ENCODE results near the gene ALG9. TPM values are rescaled to one million over a fixed set of nuclear protein-coding genes. Genes with fewer than 3 reads are reported as not detected.

The ALG9 gene
- total RNA-seq, 1 experiment from 2014 or later: 19.7 TPM

- TF ChIP-seq CTCF (IDR thresholded peaks at IDR 0.05): no peak
- no peak for TF ChIP-seq IRF2 (CRISPR knock-in tag; IDR thresholded peaks at IDR 0.05; ENCODE audit: borderline replicate concordance, low read depth)
- no peak for TF ChIP-seq TEAD4 (CRISPR knock-in tag; IDR thresholded peaks at IDR 0.05)
- peak; percentile 25; the same call in 1 of the 2 replicates for TF ChIP-seq MYBL2 (CRISPR knock-in tag; IDR thresholded peaks at IDR 0.05)
- peak; percentile 95 for TF ChIP-seq ETV6 (CRISPR knock-in tag; IDR thresholded peaks at IDR 0.05)
- 0 out of 2 replicates have a peak, but pooled peaks have one; percentile 42 for TF ChIP-seq SP1 (CRISPR knock-in tag; conservative IDR thresholded peaks at IDR 0.05)
- TF ChIP-seq ZNF671 (CRISPR knock-in tag; IDR thresholded peaks at IDR 0.05): no peak
- no peak for TF ChIP-seq JAZF1 (CRISPR knock-in tag; IDR thresholded peaks at IDR 0.05)
- TF ChIP-seq AR (CRISPR knock-in tag; IDR thresholded peaks at IDR 0.05): no peak
- no peak for TF ChIP-seq ATF3 (CRISPR knock-in tag; conservative IDR thresholded peaks at IDR 0.05)
- no peak for TF ChIP-seq TCF7 (CRISPR knock-in tag; IDR thresholded peaks at IDR 0.05; ENCODE audit: low read depth)
- peak; percentile 68; the same call in 1 of the 2 replicates for TF ChIP-seq FOXK1 (CRISPR knock-in tag; IDR thresholded peaks at IDR 0.05)
These were observed 47.2 kb upstream of the ALG9 start, which contains the start of gene C11orf52 (continued) for GRCh38 chr11:111918390-111919256.

GRCh38 chr11:111917788-111918187, 46.4 kb upstream of the ALG9 start:
- ChIA-PET CTCF (interaction anchor here (0.6 to 3.1 kb wide), 4 partner anchors 14 to 595 kb away, joined by 3 to 34 read pairs (median 14); no protein-coding TSS in a partner anchor), POLR2A (interaction anchor here (1.5 to 1.9 kb wide), 2 partner anchors 9 to 21 kb away, joined by 6 to 10 read pairs; no protein-coding TSS in a partner anchor)

GRCh38 chr11:111917312-111917711, 45.9 kb upstream of the ALG9 start:
- ATAC-seq: no peak
- peak overlapping the region; percentile 10; the same call in 1 of the 2 replicates for H3K27ac Mint-ChIP-seq

More at GRCh38 chr11:111917788-111918187, 46.4 kb upstream of the ALG9 start:
- Mint-ChIP-seq H3K4me1 (peaks cover 38% of the 10 kb centered on the region), H3K27ac (peak overlapping the region; percentile 29; the same call in 1 of the 2 replicates), H3K27me3 (ENCODE audit: low read depth) (no peaks in the 10 kb centered on the region; the same call in 1 of the 2 replicates), H3K4me3 (no peak overlapping the region), H3K9me3 (no peaks in the 10 kb centered on the region), H3K36me3 (no peaks in the 10 kb centered on the region; the same call in 1 of the 2 replicates)
- ATAC-seq (no peak), DNase-seq (ENCODE audit: low spot score) (no peak)
- TF ChIP-seq RORB (CRISPR knock-in tag; IDR thresholded peaks at IDR 0.05): no peak
- TF ChIP-seq GABPB1 (CRISPR knock-in tag; IDR thresholded peaks at IDR 0.05): 0 out of 2 replicates have a peak, but pooled peaks have one; percentile 22

More at GRCh38 chr11:111917312-111917711, 45.9 kb upstream of the ALG9 start:
- DNase-seq (ENCODE audit: low spot score): no peak
- no peaks in the 10 kb centered on the region; the same call in 1 of the 2 replicates for H3K36me3 Mint-ChIP-seq
- POLR2A ChIA-PET: interaction anchor here (1.9 kb wide), 1 partner anchor 9 kb away, joined by 10 read pairs; no protein-coding TSS in a partner anchor
- CTCF ChIA-PET: interaction anchor here (0.6 to 3.1 kb wide), 4 partner anchors 14 to 594 kb away, joined by 3 to 34 read pairs (median 14); no protein-coding TSS in a partner anchor
- peaks cover 39% of the 10 kb centered on the region for H3K4me1 Mint-ChIP-seq
- H3K27me3 Mint-ChIP-seq (ENCODE audit: low read depth): no peaks in the 10 kb centered on the region; the same call in 1 of the 2 replicates
- H3K4me3 Mint-ChIP-seq: no peak overlapping the region
- no peaks in the 10 kb centered on the region for H3K9me3 Mint-ChIP-seq
- TF ChIP-seq CBFB (CRISPR knock-in tag; IDR thresholded peaks at IDR 0.05; ENCODE audit: low read depth) (no peak), ZNF121 (CRISPR knock-in tag; IDR thresholded peaks at IDR 0.05) (peak; percentile 94)

Data from WTC11 (cell line).